HG02763 (cell line): ENCODE results near the gene SOX5.
A peak's percentile ranks its signal among the peaks of the same experiment; 100 is the strongest.

ENCODE experiments used
- ATAC-seq: cut with Tn5 transposase; IDR thresholded peaks from one replicate; pipeline ENCODE4 v1.9.1; 2021; ENCODE audit warnings: mild to moderate bottlenecking, moderate library complexity; ENCODE audit not compliant: unreplicated experiment

The SOX5 gene

DNA sequence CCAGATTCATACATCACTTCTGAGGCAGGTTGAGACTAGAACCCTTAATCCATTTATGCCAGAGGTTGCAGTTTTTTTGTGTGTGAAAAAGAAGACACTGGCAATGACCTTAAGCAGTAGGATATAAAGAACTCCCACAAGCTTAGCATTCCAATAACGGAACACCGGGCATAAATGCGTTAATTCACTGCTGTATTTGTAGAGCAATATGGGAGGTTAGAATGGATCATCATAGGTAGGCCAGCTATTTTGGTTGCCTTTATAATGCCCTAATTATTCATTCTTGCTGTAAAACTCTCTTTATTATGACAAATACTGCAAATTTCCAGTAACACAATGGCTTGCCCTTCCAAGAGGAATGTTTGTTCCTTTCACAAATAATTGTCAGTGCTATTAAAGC lies 322.7 kb downstream of the SOX5 start:
- ATAC-seq = no peak

DNA sequence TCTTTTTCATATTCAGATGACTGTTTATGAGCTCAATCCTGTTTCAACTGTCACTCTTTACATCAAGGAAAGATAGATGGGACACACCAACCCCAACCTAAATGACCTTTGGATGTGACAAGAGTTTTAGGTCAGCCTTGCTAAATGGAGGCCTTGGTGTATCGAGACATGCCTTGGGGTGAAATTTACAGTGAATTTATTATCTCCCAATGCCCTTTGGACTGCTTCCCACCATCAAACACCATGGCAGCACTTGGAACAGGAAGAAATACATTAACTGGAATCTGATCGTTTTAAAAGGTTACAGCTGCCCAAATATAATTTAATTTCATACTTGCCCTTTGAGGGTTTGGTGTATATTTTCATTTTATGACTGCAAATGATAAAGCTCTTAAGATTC lies 327.6 kb downstream of the SOX5 start:
- ATAC-seq = no peak

DNA sequence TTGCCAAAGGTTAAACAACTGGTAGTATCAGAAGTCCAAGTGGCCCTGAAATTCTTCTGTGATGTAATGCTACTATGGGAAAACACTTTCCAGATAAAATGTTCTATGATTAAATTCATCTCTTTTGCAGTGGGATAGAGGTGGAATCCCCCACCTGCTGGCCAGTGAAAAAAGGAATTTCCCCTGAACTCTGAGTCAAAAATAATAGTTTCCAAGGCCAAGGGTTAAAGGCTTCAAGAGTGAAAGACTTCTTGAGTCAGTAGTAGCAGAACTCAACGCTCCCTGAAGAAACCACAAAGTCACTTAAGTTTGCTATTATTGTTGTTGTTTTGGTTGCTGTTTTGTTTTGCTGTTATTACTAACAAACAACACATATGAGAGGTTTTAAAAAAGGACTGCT lies 330.8 kb downstream of the SOX5 start:
- ATAC-seq = peak; percentile 55

DNA sequence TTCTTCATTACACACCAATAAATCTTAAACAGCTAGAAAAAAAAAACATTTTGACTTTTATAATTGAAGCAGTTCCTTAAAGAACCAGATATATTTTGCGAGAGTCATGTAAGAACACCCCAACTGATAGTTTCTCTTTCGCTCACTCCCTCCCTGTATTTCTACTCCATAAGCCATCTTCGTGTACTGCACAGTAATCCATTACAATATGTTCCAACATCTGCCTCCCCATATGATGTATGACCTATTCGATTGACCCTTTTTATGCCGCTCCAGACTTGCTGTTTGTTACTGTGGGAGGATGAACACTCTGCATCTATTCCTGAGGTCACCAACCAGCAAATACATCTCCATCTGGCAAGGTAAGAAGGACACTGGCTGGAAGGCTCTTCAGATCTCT lies 331.7 kb downstream of the SOX5 start:
- ATAC-seq = no peak

DNA sequence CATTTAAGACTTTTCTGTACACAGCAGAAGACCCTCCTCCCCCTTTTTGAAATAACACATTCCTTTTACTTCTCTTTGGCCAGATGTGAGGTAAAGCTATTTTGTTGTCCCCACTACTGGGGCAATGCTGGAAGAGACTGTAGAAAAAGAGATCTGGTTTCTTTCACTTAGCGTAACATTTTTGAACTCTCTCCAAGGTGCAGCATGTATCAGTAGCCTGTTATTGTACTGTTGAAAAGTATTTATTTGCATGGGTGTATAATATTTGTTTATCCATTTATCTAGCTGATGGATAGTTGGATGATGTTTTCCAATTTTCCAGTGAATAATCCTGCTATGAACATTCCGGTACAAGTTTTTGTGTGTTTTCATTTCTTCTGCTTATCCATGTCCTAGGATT lies 335.2 kb downstream of the SOX5 start:
- no peak for ATAC-seq

- ATAC-seq = no peak
Measured at GRCh38 chr12:23611320-23611719, 338.1 kb downstream of the SOX5 start.

- ATAC-seq = no peak
Measured at GRCh38 chr12:23600919-23601318, 348.6 kb downstream of the SOX5 start.

- ATAC-seq = no peak
Measured at GRCh38 chr12:23596568-23596967, 352.9 kb downstream of the SOX5 start.

DNA sequence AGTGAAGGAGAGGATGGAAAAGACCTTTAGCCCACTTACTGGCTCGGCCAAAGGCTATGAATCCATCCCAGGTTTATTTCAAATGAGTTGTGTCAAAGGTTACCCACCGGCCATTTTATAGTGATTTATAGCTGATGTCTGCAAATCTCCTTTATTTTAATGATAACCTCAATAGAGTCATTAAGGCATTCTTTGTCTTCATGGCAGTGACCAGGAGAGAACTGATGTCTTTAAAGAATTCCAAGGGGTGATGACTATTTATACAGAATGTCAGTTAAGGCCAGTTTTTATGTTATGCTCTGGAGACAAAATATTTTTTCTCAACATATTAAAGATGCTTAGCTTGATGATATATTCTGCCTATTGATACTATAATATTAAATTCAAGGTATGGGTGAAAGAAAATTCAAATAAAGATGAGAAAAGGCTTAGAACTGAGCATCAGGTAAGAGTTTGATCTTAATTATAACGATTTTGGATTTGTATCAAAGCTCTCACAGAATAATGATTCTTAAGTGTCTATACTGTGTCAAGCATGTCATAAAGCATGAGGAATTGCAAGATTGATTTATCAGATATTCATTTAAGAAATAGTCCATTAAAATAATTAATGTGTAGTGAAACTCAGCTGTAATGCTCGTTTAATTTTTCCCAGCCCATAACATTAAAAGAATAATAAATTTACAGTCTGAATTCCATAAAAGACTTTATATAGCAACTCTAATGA lies 361.5 kb downstream of the SOX5 start:
- ATAC-seq = no peak

- no peak for ATAC-seq
Measured at GRCh38 chr12:23585782-23586163, 363.7 kb downstream of the SOX5 start.

GRCh38 chr12:23585156-23585781 lies 364.2 kb downstream of the SOX5 start:
- ATAC-seq = no peak

GRCh38 chr12:23581913-23582312 lies 367.6 kb downstream of the SOX5 start:
- no peak for ATAC-seq

DNA sequence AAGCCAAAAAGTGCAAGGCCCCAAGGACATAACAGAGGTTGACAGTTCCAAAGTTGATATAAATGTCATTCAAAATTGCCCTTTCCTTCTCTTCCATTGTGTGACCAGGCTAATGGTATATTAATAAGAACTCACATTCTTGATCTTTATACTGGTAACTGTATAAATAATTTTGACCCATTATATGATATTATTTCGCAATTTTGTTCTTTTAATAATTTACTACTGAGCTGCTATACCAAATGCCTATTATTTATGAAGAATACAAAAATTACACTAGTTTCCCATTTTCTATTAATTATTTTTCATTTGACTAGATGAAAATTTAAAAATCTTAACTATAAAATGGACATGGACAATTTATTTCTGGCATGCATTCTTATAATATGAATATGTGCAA lies 370.2 kb downstream of the SOX5 start:
- ATAC-seq = no peak

- ATAC-seq = peak; percentile 76
Measured at GRCh38 chr12:23576372-23576771, 373.1 kb downstream of the SOX5 start.

- no peak for ATAC-seq
Measured at GRCh38 chr12:23569356-23569755, 380.1 kb downstream of the SOX5 start.

GRCh38 chr12:23566133-23566532 lies 383.3 kb downstream of the SOX5 start:
- no peak for ATAC-seq

- ATAC-seq = no peak
Measured at GRCh38 chr12:23564451-23565152, 384.9 kb downstream of the SOX5 start.

GRCh38 chr12:23561364-23562345 lies 387.8 kb downstream of the SOX5 start:
- ATAC-seq = no peak

GRCh38 chr12:23560611-23561010 lies 388.9 kb downstream of the SOX5 start:
- peak; percentile 85 for ATAC-seq

DNA sequence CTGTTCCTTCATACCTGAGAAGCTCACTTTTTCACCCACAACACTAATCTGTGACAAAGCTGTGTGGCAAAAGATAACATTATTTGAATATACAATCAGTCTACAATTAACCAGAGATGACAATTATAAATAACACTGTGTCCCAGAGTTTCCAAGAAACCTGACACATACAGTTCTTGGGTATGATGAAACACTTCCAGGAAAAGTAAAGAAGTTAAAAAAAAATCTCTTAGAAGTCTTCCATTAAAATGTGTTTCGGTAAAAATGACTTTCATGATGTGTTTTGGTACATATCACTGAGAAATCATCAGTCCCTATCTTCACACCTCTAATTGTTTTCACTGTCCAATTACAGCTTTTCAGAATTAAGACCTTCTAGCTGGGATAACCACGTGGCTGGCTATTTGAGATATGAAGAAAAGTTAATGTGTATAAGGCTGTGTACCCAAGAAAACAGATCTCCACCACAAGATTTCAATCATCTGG lies 390.2 kb downstream of the SOX5 start:
- no peak for ATAC-seq

- no peak for ATAC-seq
Measured at GRCh38 chr12:23556661-23557060, 392.8 kb downstream of the SOX5 start.
